Right atrium auricular region (tissue), 2 donors: ENCODE data around the gene MARCKSL1. TPM values are rescaled to one million over a fixed set of nuclear protein-coding genes. Genes with fewer than 3 reads are reported as not detected.

Experiments
- DNase-seq: peaks from one replicate; pipeline ENCODE4 v3.0.0-alpha.2; 2019; ENCODE audit warnings: low spot score
- H3K27ac ChIP-seq, 2 donors: fragments of 200-600 bp; sonication (generic); 1 replicate in 1 of 2; 2 replicates in 1 of 2; pipeline ENCODE4 v1.5.1; 2016 to 2019
- H3K27me3 ChIP-seq, 2 donors: fragments of 200-600 bp; sonication (generic); one replicate each; pipeline versions ENCODE4 v1.5.1 to v1.6.0; 2017 to 2019
- H3K36me3 ChIP-seq: fragments of 200-600 bp; sonication (generic); one replicate; pipeline ENCODE4 v1.5.1; 2016
- H3K4me1 ChIP-seq, 2 donors: fragments of 200-600 bp; sonication (generic); one replicate each; pipeline versions ENCODE4 v1.5.1 to v1.6.0; 2017 to 2019
- H3K4me3 ChIP-seq, 2 donors: fragments of 200-600 bp; sonication (generic); 1 replicate in 1 of 2; 2 replicates in 1 of 2; pipeline ENCODE4 v1.5.1; 2017 to 2019; ENCODE audit warnings: mild to moderate bottlenecking in 1 of 2, moderate library complexity in 1 of 2
- H3K9me3 ChIP-seq, 2 donors: fragments of 200-600 bp; sonication (generic); one replicate each; pipeline ENCODE4 v1.5.1; 2019
- CTCF ChIP-seq, 2 donors: fragments of 200-600 bp; sonication (generic); IDR thresholded peaks; one replicate each; pipeline ENCODE4 v1.5.1; 2019; ENCODE audit warnings: antibody characterized with exemption in 2 of 2
- total RNA-seq, 2 donors: library from RNA; depleted of rRNA; stranded (reverse); fragments of >200 nt; gene quantifications; one replicate each; pipeline ENCODE4 v1.1.0, GENCODE V29; 2016

The MARCKSL1 gene
- total RNA-seq, 2 donors from 2014 or later = 9.5 to 34.5 TPM

GRCh38 chr1:32372149-32372756 is 36.2 kb upstream of the MARCKSL1 start:
- Histone ChIP-seq H3K4me3 (no peak overlapping the region), H3K9me3 (no peaks in the 10 kb centered on the region), H3K27me3 (no peaks in the 10 kb centered on the region), H3K36me3 (peaks cover 86% of the 10 kb centered on the region), H3K27ac (no peak overlapping the region), H3K4me1 (no peaks in the 10 kb centered on the region)
- TF ChIP-seq CTCF (IDR thresholded peaks at IDR 0.05) = no peak
- no peak for DNase-seq

GRCh38 chr1:32367912-32368635 is 32.0 kb upstream of the MARCKSL1 start:
- Histone ChIP-seq H3K4me3 (no peak overlapping the region), H3K36me3 (peaks cover 70% of the 10 kb centered on the region), H3K9me3 (no peaks in the 10 kb centered on the region), H3K27me3 (no peaks in the 10 kb centered on the region), H3K4me1 (peaks cover 0 to under 1% of the 10 kb centered on the region in 2 donors), H3K27ac (no peak overlapping the region)
- TF ChIP-seq CTCF (IDR thresholded peaks at IDR 0.05) = no peak
- DNase-seq = no peak

- Histone ChIP-seq H3K4me3 (no peak overlapping the region), H3K9me3 (no peaks in the 10 kb centered on the region), H3K36me3 (peaks cover 53% of the 10 kb centered on the region), H3K27ac (no peak overlapping the region), H3K4me1 (peaks cover 0 to 20% of the 10 kb centered on the region in 2 donors), H3K27me3 (no peaks in the 10 kb centered on the region)
- DNase-seq = no peak
- no peak for TF ChIP-seq CTCF (IDR thresholded peaks at IDR 0.05)
These were observed 29.4 kb upstream of the MARCKSL1 start for GRCh38 chr1:32365445-32365844.

GRCh38 chr1:32364836-32365235 is 28.8 kb upstream of the MARCKSL1 start:
- Histone ChIP-seq H3K4me1 (peaks cover 0 to 20% of the 10 kb centered on the region in 2 donors), H3K27me3 (no peaks in the 10 kb centered on the region), H3K4me3 (no peak overlapping the region), H3K27ac (no peak overlapping the region), H3K9me3 (no peaks in the 10 kb centered on the region), H3K36me3 (peaks cover 50% of the 10 kb centered on the region)
- TF ChIP-seq CTCF (IDR thresholded peaks at IDR 0.05) = no peak
- DNase-seq = no peak

GRCh38 chr1:32363713-32364112 is 27.7 kb upstream of the MARCKSL1 start:
- Histone ChIP-seq H3K27ac (no peak overlapping the region), H3K36me3 (peaks cover 39% of the 10 kb centered on the region), H3K9me3 (no peaks in the 10 kb centered on the region), H3K27me3 (no peaks in the 10 kb centered on the region), H3K4me1 (peaks cover 0 to 20% of the 10 kb centered on the region in 2 donors), H3K4me3 (no peak overlapping the region)
- TF ChIP-seq CTCF (IDR thresholded peaks at IDR 0.05) = no peak
- DNase-seq = no peak
